Memory B cell (primary cell): Measurements from ENCODE around the gene ABCG5.
A peak's percentile ranks its signal among the peaks of the same experiment; 100 is the strongest.

Experiments used
- ATAC-seq: fragments of 150-1000 bp; cut with Tn5 transposase; 2 replicates; pipeline ENCODE4 v1.10.0; 2021; ENCODE audit warnings: low read depth, mild to moderate bottlenecking, moderate library complexity
- DNase-seq, 2 donors: peaks; one replicate each; pipeline ENCODE4 v3.0.0; 2022; ENCODE audit warnings: low spot score in 2 of 2
- H3K27ac Mint-ChIP-seq: one replicate; pipeline ENCODE4 v1.8.0; 2022; ENCODE audit warnings: mild to moderate bottlenecking, moderate library complexity, mixed read lengths
- H3K27me3 Mint-ChIP-seq: one replicate; pipeline ENCODE4 v1.8.0; 2022; ENCODE audit warnings: mixed read lengths
- H3K36me3 Mint-ChIP-seq: one replicate; pipeline ENCODE4 v1.8.0; 2022; ENCODE audit warnings: mild to moderate bottlenecking, mixed read lengths
- H3K4me1 Mint-ChIP-seq: one replicate; pipeline ENCODE4 v1.8.0; 2022; ENCODE audit warnings: mixed read lengths
- H3K4me3 Mint-ChIP-seq: one replicate; pipeline ENCODE4 v1.8.0; 2022; ENCODE audit warnings: mild to moderate bottlenecking, moderate library complexity, mixed read lengths
- H3K9me3 Mint-ChIP-seq: one replicate; pipeline ENCODE4 v1.8.0; 2022; ENCODE audit warnings: mixed read lengths

Gene ABCG5

GRCh38 chr2:43853141-43854081 is 14.8 kb upstream of the ABCG5 start:
- H3K9me3 Mint-ChIP-seq: no peaks in the 10 kb centered on the region
- no peaks in the 10 kb centered on the region for H3K36me3 Mint-ChIP-seq
- no peaks in the 10 kb centered on the region for H3K4me1 Mint-ChIP-seq
- no peak overlapping the region for H3K4me3 Mint-ChIP-seq
- DNase-seq (no peak), ATAC-seq (no peak)
- H3K27me3 Mint-ChIP-seq: peaks cover 18% of the 10 kb centered on the region
- H3K27ac Mint-ChIP-seq: no peak overlapping the region

GRCh38 chr2:43852196-43852730 is 13.6 kb upstream of the ABCG5 start:
- ATAC-seq: no peak
- Mint-ChIP-seq H3K4me3 (no peak overlapping the region), H3K27me3 (peaks cover 14% of the 10 kb centered on the region), H3K9me3 (no peaks in the 10 kb centered on the region), H3K4me1 (no peaks in the 10 kb centered on the region), H3K36me3 (no peaks in the 10 kb centered on the region), H3K27ac (no peak overlapping the region)
- no peak for DNase-seq

GRCh38 chr2:43851011-43851980 is 12.7 kb upstream of the ABCG5 start:
- no peak overlapping the region for H3K27ac Mint-ChIP-seq
- no peaks in the 10 kb centered on the region for H3K36me3 Mint-ChIP-seq
- H3K4me3 Mint-ChIP-seq: no peak overlapping the region
- ATAC-seq (no peak), DNase-seq (no peak)
- H3K27me3 Mint-ChIP-seq: peaks cover 12% of the 10 kb centered on the region
- H3K9me3 Mint-ChIP-seq: no peaks in the 10 kb centered on the region
- H3K4me1 Mint-ChIP-seq: no peaks in the 10 kb centered on the region

GRCh38 chr2:43848214-43848613 is 9.6 kb upstream of the ABCG5 start:
- no peak overlapping the region for H3K4me3 Mint-ChIP-seq
- peak; percentile 59 for ATAC-seq
- no peaks in the 10 kb centered on the region for H3K9me3 Mint-ChIP-seq
- no peak overlapping the region for H3K27ac Mint-ChIP-seq
- H3K36me3 Mint-ChIP-seq: no peaks in the 10 kb centered on the region
- no peaks in the 10 kb centered on the region for H3K4me1 Mint-ChIP-seq
- H3K27me3 Mint-ChIP-seq: peaks cover 7% of the 10 kb centered on the region
- no peak for DNase-seq

- no peaks in the 10 kb centered on the region for H3K4me1 Mint-ChIP-seq
- peaks cover 5% of the 10 kb centered on the region for H3K27me3 Mint-ChIP-seq
- no peak overlapping the region for H3K4me3 Mint-ChIP-seq
- H3K9me3 Mint-ChIP-seq: no peaks in the 10 kb centered on the region
- H3K27ac Mint-ChIP-seq: no peak overlapping the region
- H3K36me3 Mint-ChIP-seq: no peaks in the 10 kb centered on the region
- DNase-seq (no peak), ATAC-seq (no peak)
These were observed 7.6 kb upstream of the ABCG5 start for GRCh38 chr2:43846140-43846793.

GRCh38 chr2:43845181-43845580 is 6.5 kb upstream of the ABCG5 start:
- H3K27me3 Mint-ChIP-seq: peaks cover 1% of the 10 kb centered on the region
- no peaks in the 10 kb centered on the region for H3K4me1 Mint-ChIP-seq
- H3K4me3 Mint-ChIP-seq: no peak overlapping the region
- no peak for ATAC-seq
- H3K36me3 Mint-ChIP-seq: no peaks in the 10 kb centered on the region
- no peaks in the 10 kb centered on the region for H3K9me3 Mint-ChIP-seq
- DNase-seq: no peak
- H3K27ac Mint-ChIP-seq: no peak overlapping the region

GRCh38 chr2:43842866-43843226 is 4.2 kb upstream of the ABCG5 start:
- DNase-seq (no peak), ATAC-seq (no peak)
- peaks cover 5% of the 10 kb centered on the region for H3K27me3 Mint-ChIP-seq
- H3K36me3 Mint-ChIP-seq: no peaks in the 10 kb centered on the region
- no peak overlapping the region for H3K27ac Mint-ChIP-seq
- H3K4me1 Mint-ChIP-seq: no peaks in the 10 kb centered on the region
- no peaks in the 10 kb centered on the region for H3K9me3 Mint-ChIP-seq
- H3K4me3 Mint-ChIP-seq: no peak overlapping the region

GRCh38 chr2:43841949-43842865 is 3.6 kb upstream of the ABCG5 start:
- Mint-ChIP-seq H3K4me3 (no peak overlapping the region), H3K27me3 (peaks cover 5% of the 10 kb centered on the region), H3K36me3 (no peaks in the 10 kb centered on the region), H3K27ac (no peak overlapping the region), H3K9me3 (no peaks in the 10 kb centered on the region), H3K4me1 (no peaks in the 10 kb centered on the region)
- ATAC-seq: no peak
- no peak for DNase-seq

GRCh38 chr2:43840965-43841364 is 2.3 kb upstream of the ABCG5 start:
- H3K4me1 Mint-ChIP-seq: no peaks in the 10 kb centered on the region
- ATAC-seq (no peak), DNase-seq (no peak)
- H3K4me3 Mint-ChIP-seq: no peak overlapping the region
- no peaks in the 10 kb centered on the region for H3K9me3 Mint-ChIP-seq
- no peak overlapping the region for H3K27ac Mint-ChIP-seq
- H3K36me3 Mint-ChIP-seq: no peaks in the 10 kb centered on the region
- H3K27me3 Mint-ChIP-seq: peaks cover 5% of the 10 kb centered on the region

GRCh38 chr2:43839776-43840564 is 1.3 kb upstream of the ABCG5 start:
- H3K27me3 Mint-ChIP-seq: peaks cover 7% of the 10 kb centered on the region
- no peak for ATAC-seq
- H3K4me3 Mint-ChIP-seq: no peak overlapping the region
- H3K27ac Mint-ChIP-seq: no peak overlapping the region
- no peaks in the 10 kb centered on the region for H3K9me3 Mint-ChIP-seq
- no peaks in the 10 kb centered on the region for H3K4me1 Mint-ChIP-seq
- DNase-seq: no peak
- H3K36me3 Mint-ChIP-seq: no peaks in the 10 kb centered on the region

- H3K36me3 Mint-ChIP-seq: no peaks in the 10 kb centered on the region
- no peak for DNase-seq
- no peaks in the 10 kb centered on the region for H3K4me1 Mint-ChIP-seq
- no peak overlapping the region for H3K27ac Mint-ChIP-seq
- no peak overlapping the region for H3K4me3 Mint-ChIP-seq
- peaks cover 7% of the 10 kb centered on the region for H3K27me3 Mint-ChIP-seq
- H3K9me3 Mint-ChIP-seq: no peaks in the 10 kb centered on the region
- no peak for ATAC-seq
These were observed 644 bp downstream of the ABCG5 start for GRCh38 chr2:43837831-43838559.

- Mint-ChIP-seq H3K4me3 (no peak overlapping the region), H3K27me3 (peaks cover 7% of the 10 kb centered on the region), H3K27ac (no peak overlapping the region), H3K4me1 (no peaks in the 10 kb centered on the region), H3K9me3 (no peaks in the 10 kb centered on the region), H3K36me3 (no peaks in the 10 kb centered on the region)
- DNase-seq (no peak), ATAC-seq (no peak)
These were observed 1.6 kb downstream of the ABCG5 start for GRCh38 chr2:43837033-43837432.
